Measurements from ENCODE around the gene WWOX. TPM values are rescaled to one million over a fixed set of nuclear protein-coding genes. Genes with fewer than 3 reads are reported as not detected.

The WWOX gene
- total and polyA plus RNA-seq, 2 of the 8 experiments (the other 6 are each of a cell fraction or from before 2014, with no cell fraction given): 5.4 to 16.7 TPM

DNA sequence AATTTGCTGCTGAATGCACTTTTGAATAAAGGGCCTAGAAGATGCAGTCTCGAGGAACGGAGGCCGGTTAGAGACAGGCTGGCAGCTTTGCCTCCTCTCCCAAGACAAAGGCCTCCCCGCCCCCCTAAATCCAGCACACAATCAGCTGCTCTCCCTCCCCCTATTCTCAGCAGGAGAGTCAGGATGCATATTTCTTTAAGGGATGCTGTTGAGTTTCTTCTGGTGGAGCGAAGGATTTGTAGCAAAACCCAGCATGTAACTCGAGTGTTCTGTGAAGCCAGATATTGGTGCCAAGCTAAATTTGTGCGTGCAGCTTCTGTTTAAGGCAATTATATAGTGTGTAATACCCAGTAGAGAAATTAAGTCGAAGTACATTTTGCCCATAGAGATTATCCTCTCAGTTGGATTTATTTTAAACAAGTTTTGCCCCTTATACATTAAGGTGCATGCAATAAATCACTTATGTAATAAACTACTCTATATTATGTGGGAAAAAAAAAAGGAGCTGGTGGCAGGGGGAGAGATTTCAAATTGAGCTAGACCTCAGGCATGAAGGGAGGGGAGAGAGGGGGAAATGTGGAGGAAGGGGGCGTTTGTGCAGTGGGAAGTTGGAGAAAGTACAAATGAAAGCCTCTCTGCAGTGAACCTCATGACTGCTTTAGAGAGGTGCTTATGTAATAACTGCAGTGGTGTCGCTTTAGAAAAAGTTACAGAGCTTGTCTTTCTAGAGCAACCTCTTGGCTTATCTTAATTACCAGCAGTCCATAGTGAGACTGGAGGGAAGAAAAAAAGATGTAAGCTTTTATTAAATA is 901.9 kb downstream of the WWOX start (continued):
- TF ChIP-seq EP300 (IDR thresholded peaks at IDR 0.05; ENCODE audit: borderline replicate concordance in 1 of 2, low read depth in 2 of 2, low read length in 2 of 2): peak in 1 of 2 experiments; percentile 46; a peak in 1 of 3 replicates
- TF ChIP-seq SIX5 (IDR thresholded peaks at IDR 0.05; ENCODE audit: low read depth, low read length): no peak
- 0 out of 4 replicates have a peak, but pooled peaks of 1 of the 2 experiments have one; percentile 64 for TF ChIP-seq HDAC2 (IDR thresholded peaks at IDR 0.05; ENCODE audit: borderline replicate concordance in 1 of 2, low read depth in 2 of 2, low read length in 2 of 2)
- TF ChIP-seq RAD21 (IDR thresholded peaks at IDR 0.05 in 1 of 2, conservative IDR thresholded peaks at IDR 0.05 in 1 of 2; ENCODE audit: low read depth in 2 of 2, low read length in 2 of 2): peak in 1 of 2 experiments; percentile 13; a peak in 1 of 4 replicates

All from H1 (cell line).